GM21423 (cell line): ENCODE results near the gene TMEM176A.
"Not testable (repeated sequence)": the region's sequence is repeated elsewhere in the genome, so short reads cannot be mapped to it uniquely, and the experiment has no call there.

Experiments used
- ATAC-seq: cut with Tn5 transposase; IDR thresholded peaks from one replicate; pipeline ENCODE4 v1.9.1; 2021; ENCODE audit warnings: mild to moderate bottlenecking, moderate library complexity; ENCODE audit not compliant: unreplicated experiment

TMEM176A gene

GRCh38 chr7:150807616-150808438 lies 7.3 kb downstream of the TMEM176A start:
- not testable (repeated sequence) for ATAC-seq

- ATAC-seq: no peak
These were observed 13.9 kb downstream of the TMEM176A start for GRCh38 chr7:150814328-150815001.

GRCh38 chr7:150818971-150819370 lies 18.4 kb downstream of the TMEM176A start:
- no peak for ATAC-seq

GRCh38 chr7:150820148-150820547 lies 19.6 kb downstream of the TMEM176A start:
- no peak for ATAC-seq

- no peak for ATAC-seq
These were observed 20.1 kb downstream of the TMEM176A start for GRCh38 chr7:150820578-150821198.

GRCh38 chr7:150823043-150823442 lies 22.5 kb downstream of the TMEM176A start:
- ATAC-seq: no peak

GRCh38 chr7:150823484-150824126 lies 23.0 kb downstream of the TMEM176A start:
- no peak for ATAC-seq

- ATAC-seq: no peak
These were observed 24.0 kb downstream of the TMEM176A start for GRCh38 chr7:150824379-150825177.

GRCh38 chr7:150826061-150826849 lies 25.7 kb downstream of the TMEM176A start:
- no peak for ATAC-seq

GRCh38 chr7:150828384-150828783 lies 27.8 kb downstream of the TMEM176A start:
- no peak for ATAC-seq

GRCh38 chr7:150829426-150829825 lies 28.9 kb downstream of the TMEM176A start:
- ATAC-seq: no peak

GRCh38 chr7:150830937-150831336 lies 30.4 kb downstream of the TMEM176A start:
- no peak for ATAC-seq

- ATAC-seq: no peak
These were observed 31.3 kb downstream of the TMEM176A start for GRCh38 chr7:150831851-150832250.

GRCh38 chr7:150835019-150835418 lies 34.5 kb downstream of the TMEM176A start:
- ATAC-seq: no peak

- no peak for ATAC-seq
These were observed 35.2 kb downstream of the TMEM176A start for GRCh38 chr7:150835702-150836280.

GRCh38 chr7:150838965-150839650 lies 38.5 kb downstream of the TMEM176A start:
- no peak for ATAC-seq

- ATAC-seq: no peak
These were observed 41.4 kb downstream of the TMEM176A start for GRCh38 chr7:150842018-150842417.

GRCh38 chr7:150842716-150843115 lies 42.1 kb downstream of the TMEM176A start:
- ATAC-seq: no peak

GRCh38 chr7:150845421-150845861 lies 44.9 kb downstream of the TMEM176A start:
- no peak for ATAC-seq
